ENCODE data around the gene POLR2A. TPM values are rescaled to one million over a fixed set of nuclear protein-coding genes. Genes with fewer than 3 reads are reported as not detected.

Gene POLR2A
- total and polyA plus RNA-seq, 2 of the 13 experiments (the other 11 are each of a cell fraction or from before 2014, with no cell fraction given), result 17.8 to 18.3 TPM

GRCh38 chr17:7445619-7445968 is 38.6 kb upstream of the POLR2A start (continued):
- no peak for TF ChIP-seq ZNF136 (CRISPR knock-in tag; IDR thresholded peaks at IDR 0.05; ENCODE audit: low read depth)
- no peak for TF ChIP-seq ELK4 (CRISPR knock-in tag; IDR thresholded peaks at IDR 0.05; ENCODE audit: borderline replicate concordance)
- TF ChIP-seq FOXO4 (CRISPR knock-in tag; conservative IDR thresholded peaks at IDR 0.05), result no peak
- TF ChIP-seq ZNF570 (CRISPR knock-in tag; IDR thresholded peaks at IDR 0.05; ENCODE audit: borderline replicate concordance), result no peak
- TF ChIP-seq KMT2A (CRISPR knock-in tag; IDR thresholded peaks at IDR 0.05), result no peak
- no peak for TF ChIP-seq ZNF12 (CRISPR knock-in tag; IDR thresholded peaks at IDR 0.05)
- TF ChIP-seq KDM3A (CRISPR knock-in tag; IDR thresholded peaks at IDR 0.05; ENCODE audit: low read depth), result no peak
- no peak for TF ChIP-seq MLX (CRISPR knock-in tag; IDR thresholded peaks at IDR 0.05)
- TF ChIP-seq ZNF292 (CRISPR knock-in tag; IDR thresholded peaks at IDR 0.05; ENCODE audit: borderline replicate concordance, low read depth), result no peak
- no peak for TF ChIP-seq ZNF589 (CRISPR knock-in tag; conservative IDR thresholded peaks at IDR 0.05)
- peak; percentile 41; the same call in 1 of the 2 replicates for TF ChIP-seq ZNF430 (CRISPR knock-in tag; IDR thresholded peaks at IDR 0.05)
- no peak for TF ChIP-seq ZNF891 (CRISPR knock-in tag; IDR thresholded peaks at IDR 0.05)
- peak; percentile 85 for TF ChIP-seq DRAP1 (CRISPR knock-in tag; IDR thresholded peaks at IDR 0.05)
- TF ChIP-seq MIER2 (CRISPR knock-in tag; IDR thresholded peaks at IDR 0.05), result no peak
- no peak for TF ChIP-seq ZBTB40 (IDR thresholded peaks at IDR 0.05)
- no peak for TF ChIP-seq ZBTB40 (CRISPR knock-in tag; IDR thresholded peaks at IDR 0.05)
- TF ChIP-seq ZNF549 (CRISPR knock-in tag; IDR thresholded peaks at IDR 0.05), result no peak
- TF ChIP-seq U2AF1 (optimal IDR thresholded peaks at IDR 0.05; ENCODE audit: low read depth, low read length), result no peak
- 0 out of 2 replicates have a peak, but pooled peaks have one; percentile 24 for TF ChIP-seq ZSCAN21 (CRISPR knock-in tag; IDR thresholded peaks at IDR 0.05; ENCODE audit: borderline replicate concordance)

All from HepG2 (cell line).